HG02884 (cell line): ENCODE measurements around the gene RWDD4.

Experiments
- ATAC-seq: cut with Tn5 transposase; IDR thresholded peaks from one replicate; pipeline ENCODE4 v1.9.1; 2021; ENCODE audit warnings: mild to moderate bottlenecking, moderate library complexity; ENCODE audit not compliant: unreplicated experiment

Gene RWDD4

GRCh38 chr4:183602557-183603027 is 56.4 kb downstream of the RWDD4 start:
- no peak for ATAC-seq

- ATAC-seq: no peak
Observed at GRCh38 chr4:183601381-183601780, 57.6 kb downstream of the RWDD4 start.

GRCh38 chr4:183600189-183600685 is 58.7 kb downstream of the RWDD4 start:
- no peak for ATAC-seq

- ATAC-seq: no peak
Observed at GRCh38 chr4:183599690-183600089, 59.3 kb downstream of the RWDD4 start.

GRCh38 chr4:183599284-183599683 is 59.7 kb downstream of the RWDD4 start:
- no peak for ATAC-seq

GRCh38 chr4:183596067-183596757 is 62.8 kb downstream of the RWDD4 start:
- ATAC-seq: no peak

- no peak for ATAC-seq
Observed at GRCh38 chr4:183594823-183595222, 64.2 kb downstream of the RWDD4 start.

GRCh38 chr4:183591301-183591700 is 67.7 kb downstream of the RWDD4 start:
- no peak for ATAC-seq
